Gastroesophageal sphincter (tissue), 3 donors: Measurements from ENCODE around the gene KLHL17.

Experiments
- POLR2A ChIP-seq, 2 donors: fragments of 450-650 bp; IDR thresholded peaks; one replicate each; pipeline ENCODE4 v1.6.1; 2017; ENCODE audit warnings: antibody characterized with exemption in 2 of 2, mild to moderate bottlenecking in 2 of 2, moderate library complexity in 1 of 2
- POLR2AphosphoS5 ChIP-seq: sonication (generic); formaldehyde crosslinking; IDR thresholded peaks from one replicate; pipeline ENCODE4 v1.6.1; 2017; ENCODE audit warnings: antibody characterized with exemption
- TF ChIP-seq, protein P1 (sequence below), 4 experiments: fragments of 200-600 bp in 2 of 4; fragments of 450-650 bp in 2 of 4; sonication (generic) in 1 of 4; IDR thresholded peaks; one replicate each; pipeline ENCODE4 v1.5.1; 2017 to 2019; ENCODE audit warnings: antibody characterized with exemption in 4 of 4, mild to moderate bottlenecking in 2 of 4, moderate library complexity in 2 of 4

DNA sequence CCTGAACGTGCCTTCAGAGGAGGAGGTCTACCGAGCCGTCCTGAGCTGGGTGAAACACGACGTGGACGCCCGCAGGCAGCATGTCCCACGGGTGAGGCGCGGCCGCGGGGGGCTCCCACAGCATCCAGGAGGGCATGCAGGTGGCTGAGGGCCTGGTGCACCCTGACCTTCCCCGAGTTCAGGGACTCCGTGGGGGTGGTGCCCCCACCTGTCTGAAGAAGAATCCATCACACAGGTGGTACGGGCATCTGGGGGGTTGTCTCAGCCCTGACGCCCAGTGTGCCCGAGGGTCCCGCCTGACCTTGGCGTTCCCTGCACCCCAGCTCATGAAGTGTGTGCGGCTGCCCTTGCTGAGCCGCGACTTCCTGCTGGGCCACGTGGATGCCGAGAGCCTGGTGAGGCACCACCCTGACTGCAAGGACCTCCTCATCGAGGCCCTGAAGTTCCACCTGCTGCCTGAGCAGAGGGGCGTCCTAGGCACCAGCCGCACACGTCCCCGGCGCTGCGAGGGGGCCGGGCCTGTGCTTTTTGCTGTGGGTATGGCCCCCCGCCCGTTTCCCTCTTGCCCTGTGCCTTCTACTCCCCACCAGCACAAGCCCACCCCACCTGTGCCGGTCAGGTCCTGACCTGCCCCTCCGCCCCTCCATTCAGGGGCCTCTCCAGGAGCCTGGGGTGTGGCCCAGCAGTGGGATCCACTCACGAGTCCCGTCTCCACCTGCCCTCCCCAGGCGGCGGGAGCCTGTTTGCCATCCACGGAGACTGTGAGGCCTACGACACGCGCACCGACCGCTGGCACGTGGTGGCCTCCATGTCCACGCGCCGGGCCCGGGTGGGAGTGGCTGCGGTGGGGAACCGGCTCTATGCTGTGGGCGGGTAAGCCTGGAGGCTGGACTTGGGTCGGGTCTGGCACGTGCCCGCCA is 2.3 kb downstream of the KLHL17 start:
- TF ChIP-seq, protein P1, sequence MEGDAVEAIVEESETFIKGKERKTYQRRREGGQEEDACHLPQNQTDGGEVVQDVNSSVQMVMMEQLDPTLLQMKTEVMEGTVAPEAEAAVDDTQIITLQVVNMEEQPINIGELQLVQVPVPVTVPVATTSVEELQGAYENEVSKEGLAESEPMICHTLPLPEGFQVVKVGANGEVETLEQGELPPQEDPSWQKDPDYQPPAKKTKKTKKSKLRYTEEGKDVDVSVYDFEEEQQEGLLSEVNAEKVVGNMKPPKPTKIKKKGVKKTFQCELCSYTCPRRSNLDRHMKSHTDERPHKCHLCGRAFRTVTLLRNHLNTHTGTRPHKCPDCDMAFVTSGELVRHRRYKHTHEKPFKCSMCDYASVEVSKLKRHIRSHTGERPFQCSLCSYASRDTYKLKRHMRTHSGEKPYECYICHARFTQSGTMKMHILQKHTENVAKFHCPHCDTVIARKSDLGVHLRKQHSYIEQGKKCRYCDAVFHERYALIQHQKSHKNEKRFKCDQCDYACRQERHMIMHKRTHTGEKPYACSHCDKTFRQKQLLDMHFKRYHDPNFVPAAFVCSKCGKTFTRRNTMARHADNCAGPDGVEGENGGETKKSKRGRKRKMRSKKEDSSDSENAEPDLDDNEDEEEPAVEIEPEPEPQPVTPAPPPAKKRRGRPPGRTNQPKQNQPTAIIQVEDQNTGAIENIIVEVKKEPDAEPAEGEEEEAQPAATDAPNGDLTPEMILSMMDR (IDR thresholded peaks at IDR 0.05) = no peak
- TF ChIP-seq POLR2A (IDR thresholded peaks at IDR 0.05) (no peak), POLR2AphosphoS5 (no peak)
